ENCODE measurements around the gene VPS8. TPM values are rescaled to one million over a fixed set of nuclear protein-coding genes. Genes with fewer than 3 reads are reported as not detected.

The VPS8 gene
- total RNA-seq, 2 experiments from 2014 or later, result 30.2 to 33.3 TPM

DNA sequence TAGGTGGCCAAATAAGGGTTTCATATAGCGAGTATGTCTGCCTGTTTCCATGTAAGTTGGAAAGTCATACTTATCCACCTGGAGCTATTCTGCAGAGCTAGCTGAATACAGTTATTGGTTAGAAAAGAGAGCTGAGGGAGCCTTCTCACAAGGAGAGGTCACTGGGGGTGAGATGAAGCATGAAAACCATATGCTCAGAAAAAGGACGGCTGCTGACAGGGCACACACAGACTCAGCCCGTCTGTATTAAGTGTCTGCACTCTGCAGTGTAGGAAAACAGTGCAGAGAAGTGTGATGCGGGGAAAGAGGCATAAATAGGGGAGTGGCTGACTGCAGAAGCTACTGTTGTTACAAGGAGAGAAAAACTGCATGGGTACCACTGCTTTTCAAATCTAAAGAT lies 282.7 kb downstream of the VPS8 start:
- CTCF ChIA-PET, result interaction anchor here (0.6 kb wide), 1 partner anchor 259 kb away, joined by 4 read pairs; no protein-coding TSS in a partner anchor
- TF ChIP-seq, protein P1, sequence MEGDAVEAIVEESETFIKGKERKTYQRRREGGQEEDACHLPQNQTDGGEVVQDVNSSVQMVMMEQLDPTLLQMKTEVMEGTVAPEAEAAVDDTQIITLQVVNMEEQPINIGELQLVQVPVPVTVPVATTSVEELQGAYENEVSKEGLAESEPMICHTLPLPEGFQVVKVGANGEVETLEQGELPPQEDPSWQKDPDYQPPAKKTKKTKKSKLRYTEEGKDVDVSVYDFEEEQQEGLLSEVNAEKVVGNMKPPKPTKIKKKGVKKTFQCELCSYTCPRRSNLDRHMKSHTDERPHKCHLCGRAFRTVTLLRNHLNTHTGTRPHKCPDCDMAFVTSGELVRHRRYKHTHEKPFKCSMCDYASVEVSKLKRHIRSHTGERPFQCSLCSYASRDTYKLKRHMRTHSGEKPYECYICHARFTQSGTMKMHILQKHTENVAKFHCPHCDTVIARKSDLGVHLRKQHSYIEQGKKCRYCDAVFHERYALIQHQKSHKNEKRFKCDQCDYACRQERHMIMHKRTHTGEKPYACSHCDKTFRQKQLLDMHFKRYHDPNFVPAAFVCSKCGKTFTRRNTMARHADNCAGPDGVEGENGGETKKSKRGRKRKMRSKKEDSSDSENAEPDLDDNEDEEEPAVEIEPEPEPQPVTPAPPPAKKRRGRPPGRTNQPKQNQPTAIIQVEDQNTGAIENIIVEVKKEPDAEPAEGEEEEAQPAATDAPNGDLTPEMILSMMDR (IDR thresholded peaks at IDR 0.05), result no peak

More for the DNA sequence above, 282.7 kb downstream of the VPS8 start:
- intact Hi-C loops (cut with micrococcal nuclease), result no loop called here
- Mint-ChIP-seq H3K9me3 (no peaks in the 10 kb centered on the region), H3K4me1 (ENCODE audit: low read depth) (no peaks in the 10 kb centered on the region), H3K27ac (no peak overlapping the region), H3K4me3 (no peak overlapping the region), H3K27me3 (peaks cover 15% of the 10 kb centered on the region), H3K36me3 (ENCODE audit: low read depth) (no peaks in the 10 kb centered on the region)
- POLR2A ChIA-PET, result no interaction called here
- ATAC-seq (no peak), DNase-seq (no peak)

Other genes with a start within 250 kb of the VPS8 start
- gene MAGEF1, start 100.1 kb upstream of the VPS8 start, total RNA-seq, result 10 to 100 TPM; 19.2 to 19.3 TPM

All from activated CD8-positive, alpha-beta T cell treated with anti-CD3 and anti-CD28 coated beads for 36 hours (primary cell).